Measurements from ENCODE around the gene ZNF646. TPM values are rescaled to one million over a fixed set of nuclear protein-coding genes. Genes with fewer than 3 reads are reported as not detected.

The ZNF646 gene
- total and polyA plus RNA-seq, 2 of the 13 experiments (the other 11 are each of a cell fraction or from before 2014, with no cell fraction given): 3.4 to 10.9 TPM

DNA sequence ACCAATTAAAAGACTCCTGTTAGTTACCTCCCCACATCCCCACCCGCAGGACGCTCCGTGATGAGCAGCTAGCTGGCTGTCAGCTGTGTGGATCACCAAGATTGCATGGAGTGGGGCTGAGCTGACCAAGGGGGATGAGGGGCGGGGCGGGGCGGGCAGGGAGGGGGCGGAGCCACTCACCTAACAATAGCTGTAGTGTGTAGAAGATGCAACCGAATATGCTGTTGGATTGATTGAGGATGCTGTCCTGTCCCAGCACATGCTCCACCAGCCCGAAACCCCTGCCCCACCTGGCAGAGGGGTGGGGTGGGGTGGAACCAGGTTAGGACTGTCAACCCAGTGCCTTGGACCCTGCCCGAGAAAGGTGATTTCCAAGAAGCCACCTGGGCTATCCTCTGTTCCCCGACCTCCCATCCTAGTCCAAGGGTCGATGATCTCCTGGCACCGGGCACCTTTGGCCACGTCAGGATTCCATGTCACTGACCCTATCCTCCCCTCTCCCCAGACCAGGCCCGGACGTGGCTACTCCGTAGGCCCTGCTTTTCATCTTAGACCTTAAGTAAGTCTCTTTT is 19.0 kb downstream of the ZNF646 start (continued):
- TF ChIP-seq, protein P1, sequence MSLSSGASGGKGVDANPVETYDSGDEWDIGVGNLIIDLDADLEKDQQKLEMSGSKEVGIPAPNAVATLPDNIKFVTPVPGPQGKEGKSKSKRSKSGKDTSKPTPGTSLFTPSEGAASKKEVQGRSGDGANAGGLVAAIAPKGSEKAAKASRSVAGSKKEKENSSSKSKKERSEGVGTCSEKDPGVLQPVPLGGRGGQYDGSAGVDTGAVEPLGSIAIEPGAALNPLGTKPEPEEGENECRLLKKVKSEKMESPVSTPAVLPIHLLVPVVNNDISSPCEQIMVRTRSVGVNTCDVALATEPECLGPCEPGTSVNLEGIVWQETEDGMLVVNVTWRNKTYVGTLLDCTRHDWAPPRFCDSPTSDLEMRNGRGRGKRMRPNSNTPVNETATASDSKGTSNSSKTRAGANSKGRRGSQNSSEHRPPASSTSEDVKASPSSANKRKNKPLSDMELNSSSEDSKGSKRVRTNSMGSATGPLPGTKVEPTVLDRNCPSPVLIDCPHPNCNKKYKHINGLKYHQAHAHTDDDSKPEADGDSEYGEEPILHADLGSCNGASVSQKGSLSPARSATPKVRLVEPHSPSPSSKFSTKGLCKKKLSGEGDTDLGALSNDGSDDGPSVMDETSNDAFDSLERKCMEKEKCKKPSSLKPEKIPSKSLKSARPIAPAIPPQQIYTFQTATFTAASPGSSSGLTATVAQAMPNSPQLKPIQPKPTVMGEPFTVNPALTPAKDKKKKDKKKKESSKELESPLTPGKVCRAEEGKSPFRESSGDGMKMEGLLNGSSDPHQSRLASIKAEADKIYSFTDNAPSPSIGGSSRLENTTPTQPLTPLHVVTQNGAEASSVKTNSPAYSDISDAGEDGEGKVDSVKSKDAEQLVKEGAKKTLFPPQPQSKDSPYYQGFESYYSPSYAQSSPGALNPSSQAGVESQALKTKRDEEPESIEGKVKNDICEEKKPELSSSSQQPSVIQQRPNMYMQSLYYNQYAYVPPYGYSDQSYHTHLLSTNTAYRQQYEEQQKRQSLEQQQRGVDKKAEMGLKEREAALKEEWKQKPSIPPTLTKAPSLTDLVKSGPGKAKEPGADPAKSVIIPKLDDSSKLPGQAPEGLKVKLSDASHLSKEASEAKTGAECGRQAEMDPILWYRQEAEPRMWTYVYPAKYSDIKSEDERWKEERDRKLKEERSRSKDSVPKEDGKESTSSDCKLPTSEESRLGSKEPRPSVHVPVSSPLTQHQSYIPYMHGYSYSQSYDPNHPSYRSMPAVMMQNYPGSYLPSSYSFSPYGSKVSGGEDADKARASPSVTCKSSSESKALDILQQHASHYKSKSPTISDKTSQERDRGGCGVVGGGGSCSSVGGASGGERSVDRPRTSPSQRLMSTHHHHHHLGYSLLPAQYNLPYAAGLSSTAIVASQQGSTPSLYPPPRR (CRISPR knock-in tag; IDR thresholded peaks at IDR 0.05; ENCODE audit: borderline replicate concordance): no peak
- no peak for TF ChIP-seq HMG20B (CRISPR knock-in tag; conservative IDR thresholded peaks at IDR 0.05)
- TF ChIP-seq, protein P2, sequence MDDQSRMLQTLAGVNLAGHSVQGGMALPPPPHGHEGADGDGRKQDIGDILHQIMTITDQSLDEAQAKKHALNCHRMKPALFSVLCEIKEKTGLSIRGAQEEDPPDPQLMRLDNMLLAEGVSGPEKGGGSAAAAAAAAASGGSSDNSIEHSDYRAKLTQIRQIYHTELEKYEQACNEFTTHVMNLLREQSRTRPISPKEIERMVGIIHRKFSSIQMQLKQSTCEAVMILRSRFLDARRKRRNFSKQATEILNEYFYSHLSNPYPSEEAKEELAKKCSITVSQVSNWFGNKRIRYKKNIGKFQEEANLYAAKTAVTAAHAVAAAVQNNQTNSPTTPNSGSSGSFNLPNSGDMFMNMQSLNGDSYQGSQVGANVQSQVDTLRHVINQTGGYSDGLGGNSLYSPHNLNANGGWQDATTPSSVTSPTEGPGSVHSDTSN (CRISPR knock-in tag; IDR thresholded peaks at IDR 0.05; ENCODE audit: borderline replicate concordance): no peak
- TF ChIP-seq, protein P3, sequence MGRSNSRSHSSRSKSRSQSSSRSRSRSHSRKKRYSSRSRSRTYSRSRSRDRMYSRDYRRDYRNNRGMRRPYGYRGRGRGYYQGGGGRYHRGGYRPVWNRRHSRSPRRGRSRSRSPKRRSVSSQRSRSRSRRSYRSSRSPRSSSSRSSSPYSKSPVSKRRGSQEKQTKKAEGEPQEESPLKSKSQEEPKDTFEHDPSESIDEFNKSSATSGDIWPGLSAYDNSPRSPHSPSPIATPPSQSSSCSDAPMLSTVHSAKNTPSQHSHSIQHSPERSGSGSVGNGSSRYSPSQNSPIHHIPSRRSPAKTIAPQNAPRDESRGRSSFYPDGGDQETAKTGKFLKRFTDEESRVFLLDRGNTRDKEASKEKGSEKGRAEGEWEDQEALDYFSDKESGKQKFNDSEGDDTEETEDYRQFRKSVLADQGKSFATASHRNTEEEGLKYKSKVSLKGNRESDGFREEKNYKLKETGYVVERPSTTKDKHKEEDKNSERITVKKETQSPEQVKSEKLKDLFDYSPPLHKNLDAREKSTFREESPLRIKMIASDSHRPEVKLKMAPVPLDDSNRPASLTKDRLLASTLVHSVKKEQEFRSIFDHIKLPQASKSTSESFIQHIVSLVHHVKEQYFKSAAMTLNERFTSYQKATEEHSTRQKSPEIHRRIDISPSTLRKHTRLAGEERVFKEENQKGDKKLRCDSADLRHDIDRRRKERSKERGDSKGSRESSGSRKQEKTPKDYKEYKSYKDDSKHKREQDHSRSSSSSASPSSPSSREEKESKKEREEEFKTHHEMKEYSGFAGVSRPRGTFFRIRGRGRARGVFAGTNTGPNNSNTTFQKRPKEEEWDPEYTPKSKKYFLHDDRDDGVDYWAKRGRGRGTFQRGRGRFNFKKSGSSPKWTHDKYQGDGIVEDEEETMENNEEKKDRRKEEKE (IDR thresholded peaks at IDR 0.05): no peak
- TF ChIP-seq ZNF563 (CRISPR knock-in tag; IDR thresholded peaks at IDR 0.05): no peak
- TF ChIP-seq, protein P4, sequence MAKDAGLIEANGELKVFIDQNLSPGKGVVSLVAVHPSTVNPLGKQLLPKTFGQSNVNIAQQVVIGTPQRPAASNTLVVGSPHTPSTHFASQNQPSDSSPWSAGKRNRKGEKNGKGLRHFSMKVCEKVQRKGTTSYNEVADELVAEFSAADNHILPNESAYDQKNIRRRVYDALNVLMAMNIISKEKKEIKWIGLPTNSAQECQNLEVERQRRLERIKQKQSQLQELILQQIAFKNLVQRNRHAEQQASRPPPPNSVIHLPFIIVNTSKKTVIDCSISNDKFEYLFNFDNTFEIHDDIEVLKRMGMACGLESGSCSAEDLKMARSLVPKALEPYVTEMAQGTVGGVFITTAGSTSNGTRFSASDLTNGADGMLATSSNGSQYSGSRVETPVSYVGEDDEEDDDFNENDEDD (CRISPR knock-in tag; IDR thresholded peaks at IDR 0.05; ENCODE audit: borderline replicate concordance): 0 out of 2 replicates have a peak, but pooled peaks have one; percentile 34
- TF ChIP-seq ZNF772 (CRISPR knock-in tag; IDR thresholded peaks at IDR 0.05): no peak
- TF ChIP-seq ETV5 (CRISPR knock-in tag; IDR thresholded peaks at IDR 0.05; ENCODE audit: borderline replicate concordance): no peak; the same call in 1 of the 2 replicates
- no peak for TF ChIP-seq ZNF101 (CRISPR knock-in tag; IDR thresholded peaks at IDR 0.05; ENCODE audit: borderline replicate concordance, low read depth)
- no peak for TF ChIP-seq MLLT10 (CRISPR knock-in tag; IDR thresholded peaks at IDR 0.05)
- TF ChIP-seq NR2F1 (CRISPR knock-in tag; IDR thresholded peaks at IDR 0.05): no peak
- peak; percentile 35; the same call in 1 of the 2 replicates for TF ChIP-seq KDM5B (CRISPR knock-in tag; IDR thresholded peaks at IDR 0.05; ENCODE audit: borderline replicate concordance)
- TF ChIP-seq, protein P5, sequence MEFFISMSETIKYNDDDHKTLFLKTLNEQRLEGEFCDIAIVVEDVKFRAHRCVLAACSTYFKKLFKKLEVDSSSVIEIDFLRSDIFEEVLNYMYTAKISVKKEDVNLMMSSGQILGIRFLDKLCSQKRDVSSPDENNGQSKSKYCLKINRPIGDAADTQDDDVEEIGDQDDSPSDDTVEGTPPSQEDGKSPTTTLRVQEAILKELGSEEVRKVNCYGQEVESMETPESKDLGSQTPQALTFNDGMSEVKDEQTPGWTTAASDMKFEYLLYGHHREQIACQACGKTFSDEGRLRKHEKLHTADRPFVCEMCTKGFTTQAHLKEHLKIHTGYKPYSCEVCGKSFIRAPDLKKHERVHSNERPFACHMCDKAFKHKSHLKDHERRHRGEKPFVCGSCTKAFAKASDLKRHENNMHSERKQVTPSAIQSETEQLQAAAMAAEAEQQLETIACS (CRISPR knock-in tag; IDR thresholded peaks at IDR 0.05): no peak
- TF ChIP-seq MYNN (CRISPR knock-in tag; IDR thresholded peaks at IDR 0.05; ENCODE audit: low read depth): no peak
- TF ChIP-seq SYNCRIP (IDR thresholded peaks at IDR 0.05; ENCODE audit: insufficient read depth, low read depth, low read length): no peak
- no peak for TF ChIP-seq SPEN (CRISPR knock-in tag; IDR thresholded peaks at IDR 0.05; ENCODE audit: low read depth)
